CD14-positive monocyte (primary cell): ENCODE measurements around the gene TOM1L2. TPM values are rescaled to one million over a fixed set of nuclear protein-coding genes. Genes with fewer than 3 reads are reported as not detected.
A peak's percentile ranks its signal among the peaks of the same experiment; 100 is the strongest.
"Not testable (repeated sequence)": the region's sequence is repeated elsewhere in the genome, so short reads cannot be mapped to it uniquely, and the experiment has no call there.

Source experiments
- DNase-seq, 3 donors: peaks; one replicate each; pipeline ENCODE4 v3.0.0-alpha.2; 2011 to 2022
- H2AFZ ChIP-seq: 2 replicates; pipeline ENCODE4 v1.6.0; 2012; ENCODE audit warnings: mild to moderate bottlenecking, low read depth, low read length, inconsistent platforms; ENCODE audit not compliant: insufficient read depth, poor library complexity, severe bottlenecking
- H3K27ac ChIP-seq, 2 donors: 1 replicate in 1 of 2; 2 replicates in 1 of 2; pipeline ENCODE4 v1.5.1; 2012 to 2013; ENCODE audit warnings: low read length in 2 of 2, control low read depth in 1 of 2, inconsistent platforms in 1 of 2, low read depth in 1 of 2, mild to moderate bottlenecking in 1 of 2
- H3K27me3 ChIP-seq, 2 donors: one replicate each; pipeline versions ENCODE4 v1.6.0 to v1.6.1; 2011 to 2013; ENCODE audit warnings: low read length in 2 of 2; ENCODE audit not compliant: control insufficient read depth in 2 of 2, insufficient read depth in 2 of 2
- H3K36me3 ChIP-seq, 2 donors: replicated peaks in 1 of 2; 1 replicate in 1 of 2; 2 replicates in 1 of 2; pipeline versions ENCODE4 v1.5.1 to v1.6.1; 2012 to 2013; ENCODE audit warnings: low read length in 2 of 2, control low read depth in 1 of 2, inconsistent platforms in 1 of 2, mild to moderate bottlenecking in 1 of 2; ENCODE audit not compliant: insufficient read depth in 2 of 2, control insufficient read depth in 1 of 2
- H3K4me1 ChIP-seq, 2 donors: 1 replicate in 1 of 2; 2 replicates in 1 of 2; pipeline versions ENCODE4 v1.5.1 to v1.6.1; 2012 to 2013; ENCODE audit warnings: low read length in 2 of 2, control low read depth in 1 of 2, inconsistent platforms in 1 of 2, mild to moderate bottlenecking in 1 of 2, moderate library complexity in 1 of 2; ENCODE audit not compliant: insufficient read depth in 2 of 2, control insufficient read depth in 1 of 2
- H3K4me2 ChIP-seq: replicated peaks from 2 replicates; pipeline ENCODE3; 2012; ENCODE audit warnings: low read length, moderate library complexity, mild to moderate bottlenecking; ENCODE audit not compliant: poor library complexity, severe bottlenecking; ENCODE audit errors: extremely low read depth
- H3K4me3 ChIP-seq, 3 experiments: fragments of 200-600 bp in 1 of 3; sonication (generic) in 1 of 3; replicated peaks in 1 of 3; 1 replicate in 2 of 3; 2 replicates in 1 of 3; pipeline ENCODE4 v1.5.1; 2011 to 2013; ENCODE audit warnings: low read length in 3 of 3, mild to moderate bottlenecking in 3 of 3, control low read depth in 2 of 3, low read depth in 2 of 3, inconsistent platforms in 1 of 3, moderate library complexity in 1 of 3
- H3K79me2 ChIP-seq: 2 replicates; pipeline ENCODE4 v1.6.0; 2012; ENCODE audit warnings: mild to moderate bottlenecking, control low read depth, inconsistent platforms, low read length, moderate library complexity; ENCODE audit not compliant: insufficient read depth
- H3K9ac ChIP-seq: 2 replicates; pipeline ENCODE4 v1.6.0; 2017; ENCODE audit warnings: low read length, mild to moderate bottlenecking; ENCODE audit not compliant: insufficient read depth, poor library complexity, severe bottlenecking
- H3K9me3 ChIP-seq, 2 donors: replicated peaks in 1 of 2; 1 replicate in 1 of 2; 2 replicates in 1 of 2; pipeline versions ENCODE4 v1.5.1 to v1.6.1; 2012 to 2013; ENCODE audit warnings: low read length in 2 of 2, control low read depth in 1 of 2; ENCODE audit not compliant: control insufficient read depth in 1 of 2, insufficient read depth in 1 of 2
- H4K20me1 ChIP-seq: 2 replicates; pipeline ENCODE4 v1.6.0; 2012; ENCODE audit warnings: mild to moderate bottlenecking, low read length, control low read depth, moderate library complexity; ENCODE audit not compliant: insufficient read depth
- H3K27ac Mint-ChIP-seq, 7 donors: one replicate each; pipeline ENCODE4 v1.8.0; 2020; ENCODE audit warnings: mild to moderate bottlenecking in 7 of 7, mixed read lengths in 7 of 7, moderate library complexity in 6 of 7, inconsistent platforms in 2 of 7
- H3K27me3 Mint-ChIP-seq, 3 donors: one replicate each; pipeline ENCODE4 v1.8.0; 2021 to 2022; ENCODE audit warnings: low read depth in 3 of 3, mild to moderate bottlenecking in 3 of 3, mixed read lengths in 3 of 3, moderate library complexity in 3 of 3, inconsistent platforms in 1 of 3
- H3K36me3 Mint-ChIP-seq, 2 donors: one replicate each; pipeline ENCODE4 v1.8.0; 2020; ENCODE audit warnings: mixed read lengths in 2 of 2, inconsistent platforms in 1 of 2, mild to moderate bottlenecking in 1 of 2
- H3K4me1 Mint-ChIP-seq: one replicate; pipeline ENCODE4 v1.8.0; 2020; ENCODE audit warnings: mild to moderate bottlenecking, mixed read lengths
- H3K4me3 Mint-ChIP-seq, 2 donors: one replicate each; pipeline ENCODE4 v1.8.0; 2020; ENCODE audit warnings: mild to moderate bottlenecking in 2 of 2, mixed read lengths in 2 of 2, moderate library complexity in 1 of 2
- H3K9me3 Mint-ChIP-seq, 7 donors: one replicate each; pipeline ENCODE4 v1.8.0; 2020 to 2022; ENCODE audit warnings: mixed read lengths in 7 of 7, mild to moderate bottlenecking in 6 of 7, moderate library complexity in 6 of 7, inconsistent platforms in 2 of 7
- CTCF ChIP-seq: fragments of 200-600 bp; IDR thresholded peaks from one replicate; pipeline ENCODE4 v1.8.0; 2022; ENCODE audit warnings: antibody characterized with exemption, mild to moderate bottlenecking
- WGBS: methylation state at CpG from one replicate; pipeline ENCODE4 v1.1.5; 2013; ENCODE audit warnings: missing lambda C conversion rate; ENCODE audit not compliant: insufficient coverage; 5-methylcytosine and 5-hydroxymethylcytosine counted together
- intact Hi-C, 2 donors: fragments of 100-400 bp; cut with micrococcal nuclease; formaldehyde crosslinking; loops; one replicate each; pipeline versions ENCODE4 v1.15.0 to v1.15.1; 2023
- polyA plus RNA-seq, 3 donors: library from polyadenylated mRNA; depleted of rRNA in 1 of 3; unstranded in 2 of 3; stranded (reverse) in 1 of 3; fragments of 300-500 nt in 2 of 3; fragments of >200 nt in 1 of 3; fragmentation: Illumina TruSeq in 2 of 3; gene quantifications; 1 replicate in 2 of 3; 2 replicates in 1 of 3; pipeline ENCODE4 v1.2.3, GENCODE V29; 2012 to 2021

TOM1L2 gene
- polyA plus RNA-seq, 3 donors, result 1.7 to 28.2 (median 2.8) TPM

- Histone ChIP-seq H3K4me3 (no peak overlapping the region), H3K4me2 (no peak overlapping the region), H3K36me3 (peaks cover 0 to 12% of the 10 kb centered on the region in 2 donors), H2AFZ (no peak overlapping the region), H3K9ac (no peak overlapping the region), H3K27me3 (no peaks in the 10 kb centered on the region), H3K27ac (peak overlapping the region; percentile 8 to 80), H3K4me1 (peaks cover 21 to 29% of the 10 kb centered on the region in 2 donors), H3K79me2 (peaks cover 48% of the 10 kb centered on the region), H4K20me1 (peaks cover 34% of the 10 kb centered on the region), H3K9me3 (peaks cover 0 to 4% of the 10 kb centered on the region in 2 donors)
- peaks cover 0 to 4% (median 0%) of the 10 kb centered on the region in 7 donors for H3K9me3 Mint-ChIP-seq
- peaks cover 19 to 31% of the 10 kb centered on the region in 2 donors for H3K36me3 Mint-ChIP-seq
- no peaks in the 10 kb centered on the region for H3K27me3 Mint-ChIP-seq
- peaks cover 39% of the 10 kb centered on the region for H3K4me1 Mint-ChIP-seq
- no peak for DNase-seq
- TF ChIP-seq CTCF, result no peak
- WGBS, result no CpG with 5 or more reads among the region's 7 CpGs
- intact Hi-C loops, result no loop called here
- peak overlapping the region in 4 of 7 donors; percentile 81 to 96 (median 92) for H3K27ac Mint-ChIP-seq
- H3K4me3 Mint-ChIP-seq, result no peak overlapping the region
These were observed 14.7 kb downstream of the TOM1L2 start for GRCh38 chr17:17957584-17957916.

- peaks cover 20 to 26% of the 10 kb centered on the region in 2 donors for H3K36me3 Mint-ChIP-seq
- H3K4me2 ChIP-seq, H3K27me3 Mint-ChIP-seq, H3K27me3 ChIP-seq, intact Hi-C loops, H3K9me3 Mint-ChIP-seq, H2AFZ ChIP-seq, H3K27ac ChIP-seq, H3K4me3 ChIP-seq, DNase-seq, H3K4me3 Mint-ChIP-seq, H3K9ac ChIP-seq, H3K9me3 ChIP-seq: not testable (repeated sequence)
- peak overlapping the region in 1 of 7 donors; percentile 25 for H3K27ac Mint-ChIP-seq
- peaks cover 43% of the 10 kb centered on the region for H3K4me1 Mint-ChIP-seq
- H3K36me3 ChIP-seq, result peaks cover 0 to 12% of the 10 kb centered on the region in 2 donors
- peaks cover 24 to 29% of the 10 kb centered on the region in 2 donors for H3K4me1 ChIP-seq
- WGBS, result 98% methylated on average over 9 of the region's 12 CpGs
- peaks cover 43% of the 10 kb centered on the region for H4K20me1 ChIP-seq
- peaks cover 44% of the 10 kb centered on the region for H3K79me2 ChIP-seq
These were observed 16.3 kb downstream of the TOM1L2 start for GRCh38 chr17:17955790-17956341.
